ENCODE results near the gene OR1F1. TPM values are rescaled to one million over a fixed set of nuclear protein-coding genes. Genes with fewer than 3 reads are reported as not detected.

The OR1F1 gene
- total and polyA plus RNA-seq, 9 of the 15 experiments (the other 6 are each of a cell fraction or from before 2014, with no cell fraction given) = 0.15 to 0.61 (median 0.35) TPM; not detected in 3

DNA sequence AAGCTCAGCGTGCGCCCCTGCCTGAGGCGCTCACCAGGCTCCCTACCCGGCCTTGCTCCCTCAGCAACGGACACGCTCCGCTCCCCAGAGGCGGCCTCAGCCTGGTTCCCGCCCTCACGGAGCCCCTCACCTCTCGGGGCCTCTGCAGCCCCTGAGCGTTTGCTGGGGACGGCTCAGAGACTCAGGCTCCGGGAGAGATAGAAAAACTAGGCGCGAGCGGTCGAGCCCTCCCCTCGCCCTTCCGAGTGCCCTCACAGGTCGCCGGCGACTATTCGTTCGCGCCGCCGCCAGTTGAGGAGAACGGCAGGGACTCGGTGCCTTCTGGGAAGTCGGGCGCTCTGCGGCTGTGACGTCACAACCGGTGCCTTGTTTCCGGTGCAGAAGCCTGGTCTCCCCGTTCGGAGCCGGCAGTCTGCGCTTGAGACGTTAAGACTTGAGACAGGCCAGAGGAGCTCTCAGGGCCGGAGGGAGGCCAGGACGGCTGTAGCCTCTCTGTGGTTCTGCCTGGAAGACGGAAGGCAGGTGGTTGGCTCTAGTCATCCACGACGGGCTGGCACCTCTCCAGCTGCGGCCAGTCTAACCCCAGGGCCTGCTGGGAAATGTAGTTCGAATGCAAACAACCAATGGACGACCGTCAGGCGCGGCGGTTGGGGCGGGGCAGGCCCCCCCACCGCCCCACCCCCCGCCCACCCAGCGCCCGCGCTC is 47.0 kb downstream of the OR1F1 start, which contains the start of gene ZNF200 (continued):
- TF ChIP-seq KLF1 (tag; IDR thresholded peaks at IDR 0.05) (no peak), TAL1 (IDR thresholded peaks at IDR 0.05) (no peak), KLF13 (tag; IDR thresholded peaks at IDR 0.05; ENCODE audit: borderline replicate concordance, low read depth) (peak; percentile 54; the same call in 1 of the 2 replicates), MTA2 (IDR thresholded peaks at IDR 0.05; ENCODE audit: low read depth) (no peak), MYC (IDR thresholded peaks at IDR 0.05; ENCODE audit: low read depth, low read length) (no peak; the same call in 1 of the 2 replicates), MYC (CRISPR knock-in tag; IDR thresholded peaks at IDR 0.05; ENCODE audit: borderline replicate concordance, low read depth) (no peak), PCBP2 (IDR thresholded peaks at IDR 0.05; ENCODE audit: low read depth, low read length, poor library complexity, severe bottlenecking) (no peak), ZNF197 (CRISPR knock-in tag; IDR thresholded peaks at IDR 0.05; ENCODE audit: low read depth) (no peak), GABPB1 (CRISPR knock-in tag; IDR thresholded peaks at IDR 0.05) (peak; percentile 98), POLR2AphosphoS2 (IDR thresholded peaks at IDR 0.05; ENCODE audit: low read length) (no peak), ELF2 (CRISPR knock-in tag; IDR thresholded peaks at IDR 0.05) (no peak), IRF2 (CRISPR knock-in tag; IDR thresholded peaks at IDR 0.05) (no peak), ZNF586 (CRISPR knock-in tag; conservative IDR thresholded peaks at IDR 0.05) (no peak), ZNF274 (IDR thresholded peaks at IDR 0.05; ENCODE audit: borderline replicate concordance, low read depth, low read length) (no peak), LEF1 (IDR thresholded peaks at IDR 0.05) (no peak), ZSCAN32 (CRISPR knock-in tag; IDR thresholded peaks at IDR 0.05) (no peak), HDAC3 (IDR thresholded peaks at IDR 0.05; ENCODE audit: borderline replicate concordance, partially characterized antibody) (no peak), ZNF76 (CRISPR knock-in tag; IDR thresholded peaks at IDR 0.05; ENCODE audit: borderline replicate concordance) (peak; percentile 60; the same call in 1 of the 2 replicates), PHF8 (IDR thresholded peaks at IDR 0.05; ENCODE audit: borderline replicate concordance, low read length) (peak; percentile 91; the same call in 1 of the 2 replicates), SMC3 (conservative IDR thresholded peaks at IDR 0.05; ENCODE audit: insufficient read depth, low read depth, low read length) (no peak), RBM14 (IDR thresholded peaks at IDR 0.05; ENCODE audit: borderline replicate concordance, insufficient read depth, low read depth, low read length) (0 out of 2 replicates have a peak, but pooled peaks have one; percentile 67)
- TF ChIP-seq, protein P1, sequence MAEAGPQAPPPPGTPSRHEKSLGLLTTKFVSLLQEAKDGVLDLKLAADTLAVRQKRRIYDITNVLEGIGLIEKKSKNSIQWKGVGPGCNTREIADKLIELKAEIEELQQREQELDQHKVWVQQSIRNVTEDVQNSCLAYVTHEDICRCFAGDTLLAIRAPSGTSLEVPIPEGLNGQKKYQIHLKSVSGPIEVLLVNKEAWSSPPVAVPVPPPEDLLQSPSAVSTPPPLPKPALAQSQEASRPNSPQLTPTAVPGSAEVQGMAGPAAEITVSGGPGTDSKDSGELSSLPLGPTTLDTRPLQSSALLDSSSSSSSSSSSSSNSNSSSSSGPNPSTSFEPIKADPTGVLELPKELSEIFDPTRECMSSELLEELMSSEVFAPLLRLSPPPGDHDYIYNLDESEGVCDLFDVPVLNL (CRISPR knock-in tag; IDR thresholded peaks at IDR 0.05; ENCODE audit: low read depth) = peak; percentile 79; the same call in 1 of the 2 replicates
- TF ChIP-seq, protein P2, sequence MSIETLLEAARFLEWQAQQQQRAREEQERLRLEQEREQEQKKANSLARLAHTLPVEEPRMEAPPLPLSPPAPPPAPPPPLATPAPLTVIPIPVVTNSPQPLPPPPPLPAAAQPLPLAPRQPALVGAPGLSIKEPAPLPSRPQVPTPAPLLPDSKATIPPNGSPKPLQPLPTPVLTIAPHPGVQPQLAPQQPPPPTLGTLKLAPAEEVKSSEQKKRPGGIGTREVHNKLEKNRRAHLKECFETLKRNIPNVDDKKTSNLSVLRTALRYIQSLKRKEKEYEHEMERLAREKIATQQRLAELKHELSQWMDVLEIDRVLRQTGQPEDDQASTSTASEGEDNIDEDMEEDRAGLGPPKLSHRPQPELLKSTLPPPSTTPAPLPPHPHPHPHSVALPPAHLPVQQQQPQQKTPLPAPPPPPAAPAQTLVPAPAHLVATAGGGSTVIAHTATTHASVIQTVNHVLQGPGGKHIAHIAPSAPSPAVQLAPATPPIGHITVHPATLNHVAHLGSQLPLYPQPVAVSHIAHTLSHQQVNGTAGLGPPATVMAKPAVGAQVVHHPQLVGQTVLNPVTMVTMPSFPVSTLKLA (conservative IDR thresholded peaks at IDR 0.05) = peak; percentile 81 to 93
- TF ChIP-seq, protein P3, sequence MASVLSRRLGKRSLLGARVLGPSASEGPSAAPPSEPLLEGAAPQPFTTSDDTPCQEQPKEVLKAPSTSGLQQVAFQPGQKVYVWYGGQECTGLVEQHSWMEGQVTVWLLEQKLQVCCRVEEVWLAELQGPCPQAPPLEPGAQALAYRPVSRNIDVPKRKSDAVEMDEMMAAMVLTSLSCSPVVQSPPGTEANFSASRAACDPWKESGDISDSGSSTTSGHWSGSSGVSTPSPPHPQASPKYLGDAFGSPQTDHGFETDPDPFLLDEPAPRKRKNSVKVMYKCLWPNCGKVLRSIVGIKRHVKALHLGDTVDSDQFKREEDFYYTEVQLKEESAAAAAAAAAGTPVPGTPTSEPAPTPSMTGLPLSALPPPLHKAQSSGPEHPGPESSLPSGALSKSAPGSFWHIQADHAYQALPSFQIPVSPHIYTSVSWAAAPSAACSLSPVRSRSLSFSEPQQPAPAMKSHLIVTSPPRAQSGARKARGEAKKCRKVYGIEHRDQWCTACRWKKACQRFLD (CRISPR knock-in tag; IDR thresholded peaks at IDR 0.05) = peak; percentile 60; the same call in 1 of the 2 replicates
